Measurements from ENCODE around the gene OSBPL10.

DNA sequence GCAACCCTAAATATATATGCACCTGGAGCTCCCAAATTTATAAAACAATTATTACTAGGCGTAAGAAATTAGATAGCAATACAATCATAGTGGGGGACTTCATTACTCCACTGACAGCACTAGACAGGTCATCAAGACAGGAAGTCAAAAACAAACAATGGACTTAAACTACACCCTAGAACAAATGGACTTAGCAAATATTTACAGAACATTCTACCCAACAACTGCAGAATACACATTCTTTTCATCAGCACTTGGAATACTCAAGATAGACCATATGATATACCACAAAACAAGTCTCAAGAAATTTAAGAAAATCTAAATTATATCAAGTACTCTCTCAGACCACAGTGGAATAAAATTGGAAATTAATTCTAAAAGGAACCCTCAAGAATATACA is 201.5 kb downstream of the OSBPL10 start:
- no peak for TF ChIP-seq POLR2A (IDR thresholded peaks at IDR 0.05)
- no peak for TF ChIP-seq CTCF (IDR thresholded peaks at IDR 0.05)
